Stimulated activated CD4-positive, alpha-beta T cell treated with anti-CD3 and anti-CD28 coated beads, Interleukin-4, amount 100 ng/mL, for 4 hours (primary cell): ENCODE results near the gene KLHDC9.

ENCODE experiments used
- DNase-seq, 2 experiments: peaks; one replicate each; pipeline ENCODE4 v3.0.0-alpha.2; 2020

KLHDC9 gene

GRCh38 chr1:161133220-161133740 is 35.1 kb downstream of the KLHDC9 start:
- DNase-seq, result no peak

GRCh38 chr1:161137881-161138280 is 39.7 kb downstream of the KLHDC9 start:
- DNase-seq, result no peak

GRCh38 chr1:161138431-161138830 is 40.3 kb downstream of the KLHDC9 start:
- DNase-seq, result no peak

DNA sequence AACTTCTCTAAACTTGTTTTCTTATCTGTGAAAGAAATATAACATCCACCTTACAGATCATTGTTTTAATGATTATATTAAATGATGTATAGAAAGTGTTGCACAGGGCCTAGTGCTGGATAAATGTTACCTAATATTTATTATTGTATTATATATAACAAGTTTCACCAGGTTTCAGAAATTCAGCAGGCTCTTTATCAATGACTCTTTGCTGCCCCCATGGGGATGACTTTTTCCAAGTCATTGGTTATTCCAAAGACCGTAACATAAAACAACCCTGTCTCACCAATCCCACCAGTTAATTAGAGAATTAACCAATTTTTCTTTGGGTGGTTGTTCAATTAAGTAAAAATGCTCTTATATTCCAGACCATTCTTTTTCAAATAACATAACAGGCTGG is 41.6 kb downstream of the KLHDC9 start:
- DNase-seq, result peak in 1 of 2 experiments; percentile 17

GRCh38 chr1:161140755-161141400 is 42.7 kb downstream of the KLHDC9 start:
- no peak for DNase-seq

GRCh38 chr1:161145832-161146231 is 47.7 kb downstream of the KLHDC9 start:
- no peak for DNase-seq
